SW 1271 (cell line): ENCODE measurements around the gene DNM3.

Source experiments
- DNase-seq, 2 experiments: peaks; one replicate each; lab custom pipeline; 2025; lab: John Stamatoyannopoulos, UW

DNM3 gene

GRCh38 chr1:171817511-171818265, 23.6 kb upstream of the DNM3 start:
- DNase-seq, result peak in 1 of 2 experiments; percentile 26

GRCh38 chr1:171819946-171820345, 21.4 kb upstream of the DNM3 start:
- DNase-seq, result no peak

- no peak for DNase-seq
These were observed 14.3 kb upstream of the DNM3 start for GRCh38 chr1:171826973-171827372.

GRCh38 chr1:171828794-171829193, 12.5 kb upstream of the DNM3 start:
- DNase-seq, result no peak

- no peak for DNase-seq
These were observed 8.0 kb upstream of the DNM3 start for GRCh38 chr1:171833091-171833825.

GRCh38 chr1:171834821-171835220, 6.5 kb upstream of the DNM3 start:
- DNase-seq, result no peak

- no peak for DNase-seq
These were observed 5.4 kb upstream of the DNM3 start for GRCh38 chr1:171835891-171836290.

GRCh38 chr1:171841931-171842761, 848 bp downstream of the DNM3 start:
- no peak for DNase-seq

- no peak for DNase-seq
These were observed 3.1 kb downstream of the DNM3 start for GRCh38 chr1:171844381-171844780.

- DNase-seq, result no peak
These were observed 4.7 kb downstream of the DNM3 start for GRCh38 chr1:171845998-171846397.

GRCh38 chr1:171849245-171849898, 8.1 kb downstream of the DNM3 start:
- DNase-seq, result no peak

GRCh38 chr1:171850651-171851350, 9.5 kb downstream of the DNM3 start:
- DNase-seq, result no peak

- no peak for DNase-seq
These were observed 11.0 kb downstream of the DNM3 start for GRCh38 chr1:171852272-171852671.

GRCh38 chr1:171855381-171855780, 14.1 kb downstream of the DNM3 start:
- no peak for DNase-seq

GRCh38 chr1:171858696-171859095, 17.4 kb downstream of the DNM3 start:
- DNase-seq, result no peak

GRCh38 chr1:171860696-171861095, 19.4 kb downstream of the DNM3 start:
- no peak for DNase-seq

GRCh38 chr1:171863531-171863930, 22.2 kb downstream of the DNM3 start:
- no peak for DNase-seq

GRCh38 chr1:171864308-171864707, 23.0 kb downstream of the DNM3 start:
- no peak for DNase-seq

- DNase-seq, result no peak
These were observed 23.8 kb downstream of the DNM3 start for GRCh38 chr1:171865106-171865505.

GRCh38 chr1:171867236-171867635, 25.9 kb downstream of the DNM3 start:
- DNase-seq, result no peak

GRCh38 chr1:171868217-171868803, 27.0 kb downstream of the DNM3 start:
- no peak for DNase-seq
